ENCODE results near the gene CARHSP1. TPM values are rescaled to one million over a fixed set of nuclear protein-coding genes. Genes with fewer than 3 reads are reported as not detected.

Gene CARHSP1
- total and polyA plus RNA-seq, 4 experiments from 2014 or later, result 33.2 to 57.2 (median 41.3) TPM

DNA sequence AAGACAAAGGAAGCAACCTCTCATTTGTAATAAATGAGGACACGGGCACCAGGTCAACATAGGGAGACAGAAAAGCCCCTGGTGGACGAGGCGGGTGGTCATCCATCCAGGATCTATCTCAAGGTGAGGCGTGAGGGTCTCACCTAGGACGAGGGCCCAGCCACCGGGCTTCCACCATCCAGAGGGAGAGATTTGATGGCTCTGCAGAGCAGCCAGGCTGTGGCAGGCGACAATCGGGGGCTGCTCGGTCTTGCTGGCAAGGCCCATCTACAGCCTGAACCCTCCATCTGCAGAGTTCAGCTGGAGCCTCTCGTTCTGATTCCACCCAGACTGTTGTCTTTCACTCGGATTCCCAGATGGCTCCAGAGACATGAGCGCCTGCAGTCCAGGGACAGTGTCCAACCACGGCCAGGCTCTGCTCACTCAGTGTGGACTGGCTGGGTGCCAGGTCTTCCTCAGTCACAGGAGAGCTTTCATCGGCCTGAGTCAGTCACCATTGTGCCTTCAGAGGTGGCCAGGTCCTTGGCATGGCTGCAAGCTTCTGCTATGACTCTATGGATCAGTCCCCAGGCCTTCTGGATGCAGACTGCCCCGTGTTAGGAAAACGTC is 19.2 kb upstream of the CARHSP1 start:
- H3K4me3 Mint-ChIP-seq, result no peak overlapping the region
- DNase-seq, result no peak
- Histone ChIP-seq H3K27ac (ENCODE audit: low read depth, low read length) (no peak overlapping the region), H3K4me1 (ENCODE audit: insufficient read depth, low read length) (peaks cover 14% of the 10 kb centered on the region), H3K27me3 (ENCODE audit: insufficient read depth, low read length) (no peaks in the 10 kb centered on the region), H3K36me3 (ENCODE audit: insufficient read depth, low read length) (peaks cover 6% of the 10 kb centered on the region), H3K9me3 (ENCODE audit: control insufficient read depth in 1 of 2, low read length in 2 of 2) (no peaks in the 10 kb centered on the region), H3K4me3 (ENCODE audit: low read length in 2 of 2) (no peak overlapping the region)
- H3K36me3 Mint-ChIP-seq, result peaks cover 10 to 28% of the 10 kb centered on the region in 2 donors
- peaks cover 0 to 2% (median 0%) of the 10 kb centered on the region in 8 donors for H3K9me3 Mint-ChIP-seq
- POLR2A ChIA-PET (ENCODE audit: partially characterized antibody), result interaction anchor here (0.9 kb wide), 1 partner anchor 13 kb away, joined by 3 read pairs; no protein-coding TSS in a partner anchor
- peaks cover 13 to 37% (median 23%) of the 10 kb centered on the region in 4 donors for H3K4me1 Mint-ChIP-seq
- CTCF ChIA-PET (ENCODE audit: partially characterized antibody), result no interaction called here
- peak overlapping the region in 2 of 7 donors; percentile 55 to 67 for H3K27ac Mint-ChIP-seq
- H3K27me3 Mint-ChIP-seq, result peaks cover 6 to 9% of the 10 kb centered on the region in 2 donors
- intact Hi-C loops (cut with micrococcal nuclease), result no loop called here

DNA sequence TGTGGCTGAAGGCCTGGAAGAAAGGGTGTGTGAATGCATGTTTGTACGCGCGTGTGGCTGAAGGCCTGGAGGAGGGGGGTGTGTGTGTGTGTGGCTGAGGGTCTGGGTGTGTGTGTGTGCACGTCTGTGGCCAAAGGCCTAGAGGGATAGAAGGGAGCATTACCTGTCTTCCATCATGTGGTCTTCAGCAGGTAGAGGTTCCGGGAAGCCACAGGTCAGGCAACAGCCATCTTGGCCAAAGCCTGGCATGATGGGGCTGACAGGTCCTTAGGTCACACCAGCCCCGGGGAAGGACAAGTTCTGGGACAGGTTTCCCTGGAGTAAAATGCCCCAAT is 18.6 kb upstream of the CARHSP1 start:
- Histone ChIP-seq H3K36me3 (ENCODE audit: insufficient read depth, low read length) (peaks cover 6% of the 10 kb centered on the region), H3K4me1 (ENCODE audit: insufficient read depth, low read length) (peaks cover 14% of the 10 kb centered on the region), H3K4me3 (ENCODE audit: low read length in 2 of 2) (no peak overlapping the region), H3K9me3 (ENCODE audit: control insufficient read depth in 1 of 2, low read length in 2 of 2) (no peaks in the 10 kb centered on the region), H3K27ac (ENCODE audit: low read depth, low read length) (no peak overlapping the region), H3K27me3 (ENCODE audit: insufficient read depth, low read length) (no peaks in the 10 kb centered on the region)
- Mint-ChIP-seq H3K27me3 (peaks cover 6 to 9% of the 10 kb centered on the region in 2 donors), H3K27ac (peak overlapping the region in 3 of 7 donors; percentile 45 to 74 (median 67)), H3K4me1 (peaks cover 13 to 36% (median 23%) of the 10 kb centered on the region in 4 donors), H3K36me3 (peaks cover 9 to 23% of the 10 kb centered on the region in 2 donors), H3K9me3 (peaks cover 0 to 3% (median 0%) of the 10 kb centered on the region in 8 donors), H3K4me3 (peak overlapping the region in 1 of 8 donors; percentile 26)
- intact Hi-C loops (cut with micrococcal nuclease), result no loop called here
- DNase-seq, result no peak
- POLR2A ChIA-PET (ENCODE audit: partially characterized antibody), result interaction anchor here (0.9 kb wide), 1 partner anchor 13 kb away, joined by 3 read pairs; no protein-coding TSS in a partner anchor
- CTCF ChIA-PET (ENCODE audit: partially characterized antibody), result no interaction called here

DNA sequence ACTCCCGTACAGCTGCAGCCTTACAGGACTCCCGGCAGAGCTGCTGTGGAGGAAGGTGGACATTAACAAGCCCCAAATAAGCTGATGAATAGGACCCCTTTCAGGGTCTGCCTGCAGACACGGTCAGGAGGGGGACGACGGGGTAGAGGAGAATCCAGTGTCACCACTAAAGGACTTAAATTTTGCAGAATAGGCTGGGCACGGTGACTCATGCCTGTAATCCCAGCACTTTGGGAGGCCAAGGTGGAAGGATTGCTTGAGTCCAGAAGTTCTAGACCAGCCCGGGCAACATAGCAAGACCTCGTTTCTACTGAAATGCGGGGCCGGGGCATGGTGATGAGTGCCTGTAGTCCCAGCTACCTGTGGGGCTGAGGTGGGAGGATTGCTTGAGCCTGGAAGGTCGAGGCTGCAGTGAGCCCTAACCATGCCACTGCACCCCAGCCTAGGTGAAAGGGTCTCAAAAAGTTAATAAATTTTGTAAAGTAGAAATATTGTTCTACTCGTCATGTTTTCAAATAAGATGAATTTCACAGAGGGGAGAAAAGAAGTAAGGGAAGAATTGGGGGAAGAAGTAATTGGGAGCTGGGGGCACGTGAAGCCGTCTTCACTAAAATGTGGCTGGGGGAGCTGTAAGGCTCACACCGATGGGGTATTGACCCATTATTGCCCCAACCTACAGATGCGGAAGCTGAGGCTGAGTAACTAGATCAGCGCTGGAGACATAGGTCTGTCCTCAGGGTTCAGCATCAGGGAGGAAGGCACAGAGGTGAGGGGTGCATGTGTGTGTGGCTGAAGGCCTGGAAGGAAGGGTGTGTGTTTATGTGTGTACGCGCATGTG is 18.0 kb upstream of the CARHSP1 start:
- Histone ChIP-seq H3K4me3 (ENCODE audit: low read length in 2 of 2) (no peak overlapping the region), H3K27me3 (ENCODE audit: insufficient read depth, low read length) (no peaks in the 10 kb centered on the region), H3K36me3 (ENCODE audit: insufficient read depth, low read length) (peaks cover 6% of the 10 kb centered on the region), H3K27ac (ENCODE audit: low read depth, low read length) (no peak overlapping the region), H3K4me1 (ENCODE audit: insufficient read depth, low read length) (peaks cover 9% of the 10 kb centered on the region), H3K9me3 (ENCODE audit: control insufficient read depth in 1 of 2, low read length in 2 of 2) (no peaks in the 10 kb centered on the region)
- DNase-seq, result no peak
- H3K4me1 Mint-ChIP-seq, result peaks cover 9 to 30% (median 19%) of the 10 kb centered on the region in 4 donors
- POLR2A ChIA-PET (ENCODE audit: partially characterized antibody), result interaction anchor here (0.9 to 1.0 kb wide), 2 partner anchors 14 to 18 kb away, joined by 3 to 6 read pairs; partner anchors contain the start of gene CARHSP1
- H3K36me3 Mint-ChIP-seq, result peaks cover 9 to 19% of the 10 kb centered on the region in 2 donors
- H3K4me3 Mint-ChIP-seq, result peak overlapping the region in 1 of 8 donors; percentile 26
- H3K27ac Mint-ChIP-seq, result peak overlapping the region in 4 of 7 donors; percentile 41 to 74 (median 56)
- CTCF ChIA-PET (ENCODE audit: partially characterized antibody), result interaction anchor here (0.6 to 2.2 kb wide), 3 partner anchors 18 to 122 kb away, joined by 4 to 5 read pairs (median 4); partner anchors contain the start of gene CARHSP1
- peaks cover 6 to 9% of the 10 kb centered on the region in 2 donors for H3K27me3 Mint-ChIP-seq
- H3K9me3 Mint-ChIP-seq, result peaks cover 0 to 3% (median 0%) of the 10 kb centered on the region in 8 donors
- intact Hi-C loops (cut with micrococcal nuclease), result no loop called here

DNA sequence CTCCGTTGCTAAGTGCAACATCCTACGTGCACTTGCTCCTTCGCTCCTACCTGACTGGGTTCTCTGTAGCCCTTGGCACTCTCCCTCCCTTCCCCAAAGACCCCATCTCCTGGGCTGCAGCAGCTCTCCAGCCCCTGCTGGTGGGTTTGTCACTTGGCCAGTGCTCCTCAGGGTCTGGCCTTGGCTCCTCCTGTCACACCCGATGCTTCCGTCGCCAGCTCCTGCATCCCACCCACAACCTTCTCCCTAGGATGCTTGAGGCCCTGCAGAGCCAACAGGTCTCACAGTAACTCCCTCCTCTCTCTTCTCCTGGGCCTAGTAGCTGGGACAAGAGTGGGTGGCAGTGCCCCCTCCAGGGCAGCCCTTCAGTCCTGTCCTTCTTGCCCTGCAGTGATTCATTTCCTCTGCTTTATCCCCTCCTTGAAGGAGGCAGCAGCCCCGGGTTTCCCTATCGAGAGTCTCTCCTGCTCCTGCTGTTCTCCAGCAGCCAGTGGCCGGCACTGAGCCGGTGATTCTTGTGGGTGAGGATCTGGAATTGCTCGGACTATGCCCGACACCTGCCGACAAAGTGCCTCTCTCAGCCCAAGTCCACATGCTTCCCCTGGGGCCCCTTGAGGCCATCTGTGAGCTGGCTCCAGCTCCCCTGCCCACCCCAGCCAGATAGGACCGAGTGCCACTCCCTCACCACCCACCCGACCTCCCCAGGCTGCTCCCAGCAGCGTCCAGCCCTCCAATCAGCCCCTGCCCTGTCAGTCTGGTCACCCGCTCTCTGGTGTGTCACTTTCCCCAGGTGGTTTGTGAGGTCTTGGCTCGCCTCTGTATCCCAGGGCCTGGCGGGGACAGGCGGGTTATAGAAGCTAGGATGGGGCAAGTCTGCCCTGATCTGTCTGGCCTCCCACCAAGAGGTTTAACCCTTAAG is 17.1 kb upstream of the CARHSP1 start:
- Histone ChIP-seq H3K27ac (ENCODE audit: low read depth, low read length) (no peak overlapping the region), H3K4me1 (ENCODE audit: insufficient read depth, low read length) (peaks cover under 1% of the 10 kb centered on the region), H3K4me3 (ENCODE audit: low read length in 2 of 2) (no peak overlapping the region), H3K27me3 (ENCODE audit: insufficient read depth, low read length) (no peaks in the 10 kb centered on the region), H3K9me3 (ENCODE audit: control insufficient read depth in 1 of 2, low read length in 2 of 2) (no peaks in the 10 kb centered on the region), H3K36me3 (ENCODE audit: insufficient read depth, low read length) (no peaks in the 10 kb centered on the region)
- POLR2A ChIA-PET (ENCODE audit: partially characterized antibody), result interaction anchor here (0.6 to 1.0 kb wide), 2 partner anchors 11 to 17 kb away, joined by 3 to 6 read pairs; partner anchors contain the start of gene CARHSP1
- peaks cover 3 to 10% of the 10 kb centered on the region in 2 donors for H3K36me3 Mint-ChIP-seq
- intact Hi-C loops (cut with micrococcal nuclease), result no loop called here
- H3K27ac Mint-ChIP-seq, result peak overlapping the region in 5 of 7 donors; percentile 29 to 76 (median 62)
- DNase-seq, result no peak
- H3K4me1 Mint-ChIP-seq, result peaks cover 7 to 21% (median 12%) of the 10 kb centered on the region in 4 donors
- peak overlapping the region in 1 of 8 donors; percentile 17 for H3K4me3 Mint-ChIP-seq
- peaks cover 6 to 9% of the 10 kb centered on the region in 2 donors for H3K27me3 Mint-ChIP-seq
- CTCF ChIA-PET (ENCODE audit: partially characterized antibody), result interaction anchor here (0.6 to 2.2 kb wide), 4 partner anchors 17 to 123 kb away, joined by 3 to 5 read pairs (median 4); partner anchors contain the start of gene CARHSP1
- peaks cover 0 to 3% (median 0%) of the 10 kb centered on the region in 8 donors for H3K9me3 Mint-ChIP-seq

DNA sequence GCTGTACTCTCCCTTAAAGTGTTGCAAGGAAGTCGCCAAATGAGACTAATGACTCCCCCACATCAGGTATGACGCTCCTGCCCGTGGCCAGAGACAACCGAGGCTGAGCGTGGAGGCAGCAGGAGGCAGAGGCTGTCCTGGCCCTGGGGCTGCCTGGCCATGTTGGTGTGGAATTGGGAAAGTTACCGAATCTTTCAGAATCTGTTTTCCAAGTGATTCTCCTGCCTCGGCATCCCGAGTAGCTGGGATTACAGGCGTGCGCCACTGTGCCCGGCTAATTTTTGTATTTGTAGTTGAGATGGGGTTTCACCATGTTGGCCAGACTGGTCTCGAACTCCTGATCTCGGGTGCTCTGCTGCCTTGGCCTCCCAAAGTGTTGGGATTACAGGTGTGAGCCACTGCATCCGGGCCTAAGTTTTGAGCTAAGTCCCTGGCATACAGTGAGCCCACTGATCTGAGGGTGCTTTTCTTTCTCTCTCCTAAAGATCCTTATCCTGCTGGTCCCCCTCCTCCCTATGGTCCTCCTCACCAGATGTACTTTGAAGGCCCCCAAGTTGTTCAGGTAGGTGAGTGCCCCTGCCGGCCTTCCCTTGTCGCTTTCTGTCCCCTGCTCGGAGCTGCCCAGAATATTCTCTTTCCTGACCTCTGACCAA is 14.0 kb upstream of the CARHSP1 start:
- H3K27ac ChIP-seq (ENCODE audit: low read depth, low read length), result no peak overlapping the region
- no peak overlapping the region for H3K4me3 Mint-ChIP-seq
- H3K9me3 ChIP-seq (ENCODE audit: control insufficient read depth in 1 of 2, low read length in 2 of 2), result no peaks in the 10 kb centered on the region
- H3K27ac Mint-ChIP-seq, result no peak overlapping the region
- H3K36me3 Mint-ChIP-seq, result peaks cover 0 to 2% of the 10 kb centered on the region in 2 donors
- no peaks in the 10 kb centered on the region for H3K27me3 ChIP-seq (ENCODE audit: insufficient read depth, low read length)
- CTCF ChIA-PET (ENCODE audit: partially characterized antibody), result interaction anchor here (1.0 to 6.2 kb wide), 6 partner anchors 9 to 314 kb away, joined by 3 to 57 read pairs (median 22); partner anchors contain the start of gene CARHSP1
- H3K27me3 Mint-ChIP-seq, result peaks cover 6 to 9% of the 10 kb centered on the region in 2 donors
- DNase-seq, result no peak
- peaks cover 0 to 3% (median 0%) of the 10 kb centered on the region in 8 donors for H3K9me3 Mint-ChIP-seq
- POLR2A ChIA-PET (ENCODE audit: partially characterized antibody), result no interaction called here
- H3K4me3 ChIP-seq (ENCODE audit: low read length in 2 of 2), result no peak overlapping the region
- H3K4me1 ChIP-seq (ENCODE audit: insufficient read depth, low read length), result peaks cover 3% of the 10 kb centered on the region
- H3K36me3 ChIP-seq (ENCODE audit: insufficient read depth, low read length), result no peaks in the 10 kb centered on the region
- intact Hi-C loops (cut with micrococcal nuclease), result no loop called here
- H3K4me1 Mint-ChIP-seq, result peaks cover 8 to 30% (median 20%) of the 10 kb centered on the region in 4 donors

DNA sequence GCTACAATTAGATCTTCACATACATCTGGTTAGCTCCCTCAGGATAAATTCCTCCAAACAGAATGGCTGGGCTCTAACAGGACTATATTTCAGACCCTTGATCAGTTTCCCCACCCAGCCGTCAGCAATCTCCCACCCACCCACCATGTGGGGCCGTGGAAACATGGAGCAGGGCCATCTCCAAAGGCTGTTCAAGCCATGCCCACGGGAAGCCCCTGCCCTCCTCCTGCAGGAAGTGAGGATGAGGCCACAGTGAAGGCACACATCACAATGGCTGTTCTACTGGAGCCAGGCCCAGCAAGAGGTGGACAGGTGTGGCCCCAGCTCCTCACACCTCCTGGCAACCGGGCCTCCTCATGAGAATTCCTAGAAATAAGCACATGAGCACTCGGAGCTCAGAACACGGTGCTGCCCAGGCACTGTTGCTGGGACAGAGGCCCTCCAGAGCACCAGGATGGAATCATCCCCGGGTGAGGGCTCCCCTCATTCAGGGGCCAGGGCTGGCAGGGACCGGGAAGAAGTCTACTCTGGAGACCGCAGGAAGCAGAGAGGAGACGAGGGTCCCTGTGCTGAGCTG is 13.3 kb upstream of the CARHSP1 start, which contains the start of gene LITAFD:
TSS of gene LITAFD (plus strand) at position 311 of the 577 bp plus-strand sequence. CDS start 2,005 bp downstream, outside the sequence.
- intact Hi-C loops (cut with micrococcal nuclease), result no loop called here

More for the DNA sequence above, 13.3 kb upstream of the CARHSP1 start, which contains the start of gene LITAFD:
- Histone ChIP-seq H3K27ac (ENCODE audit: low read depth, low read length) (no peak within 1 kb of the TSS), H3K9me3 (ENCODE audit: control insufficient read depth in 1 of 2, low read length in 2 of 2) (no peaks in the 10 kb centered on the region), H3K27me3 (ENCODE audit: insufficient read depth, low read length) (no peaks in the 10 kb centered on the region), H3K4me3 (ENCODE audit: low read length in 2 of 2) (no peak within 1 kb of the TSS), H3K4me1 (ENCODE audit: insufficient read depth, low read length) (peaks cover 3% of the 10 kb centered on the region), H3K36me3 (ENCODE audit: insufficient read depth, low read length) (no peaks in the 10 kb centered on the region)
- POLR2A ChIA-PET (ENCODE audit: partially characterized antibody), result interaction anchor here (2.4 kb wide), 1 partner anchor 14 kb away, joined by 21 read pairs; the partner anchor contains the start of gene CARHSP1
- Mint-ChIP-seq H3K4me3 (no peak within 1 kb of the TSS), H3K4me1 (peaks cover 5 to 28% (median 18%) of the 10 kb centered on the region in 4 donors), H3K36me3 (no peaks in the 10 kb centered on the region), H3K27me3 (peaks cover 6 to 9% of the 10 kb centered on the region in 2 donors), H3K27ac (no peak within 1 kb of the TSS), H3K9me3 (peaks cover 0 to 3% (median 0%) of the 10 kb centered on the region in 8 donors)
- CTCF ChIA-PET (ENCODE audit: partially characterized antibody), result interaction anchor here (1.0 to 6.2 kb wide), 9 partner anchors 9 to 313 kb away, joined by 3 to 57 read pairs (median 14); partner anchors contain the start of gene CARHSP1
- DNase-seq, result no peak
